HEK293T (cell line): ENCODE results near the gene PXK.

ENCODE experiments used
- BHLHE40 ChIP-seq: fragments of 450-650 bp; IDR thresholded peaks from 2 replicates; pipeline ENCODE4 v1.6.1; 2016; ENCODE audit warnings: mild to moderate bottlenecking, moderate library complexity, borderline replicate concordance
- ELF4 ChIP-seq: fragments of 450-650 bp; IDR thresholded peaks from 2 replicates; pipeline ENCODE4 v1.6.1; 2017; ENCODE audit warnings: antibody characterized with exemption
- FOXA1 ChIP-seq: fragments of 450-650 bp; IDR thresholded peaks from 2 replicates; pipeline ENCODE4 v1.6.1; 2016; ENCODE audit warnings: mild to moderate bottlenecking
- FOXK2 ChIP-seq: fragments of 450-650 bp; IDR thresholded peaks from 2 replicates; pipeline ENCODE4 v1.6.1; 2016; ENCODE audit warnings: mild to moderate bottlenecking
- FOXM1 ChIP-seq: fragments of 450-650 bp; IDR thresholded peaks from 2 replicates; pipeline ENCODE4 v1.6.1; 2017; ENCODE audit warnings: mild to moderate bottlenecking, borderline replicate concordance
- LEF1 ChIP-seq: fragments of 450-650 bp; IDR thresholded peaks from 2 replicates; pipeline ENCODE4 v1.6.1; 2017; ENCODE audit warnings: mild to moderate bottlenecking, borderline replicate concordance
- NFRKB ChIP-seq: fragments of 450-650 bp; IDR thresholded peaks from 2 replicates; pipeline ENCODE4 v1.6.1; 2016; ENCODE audit warnings: mild to moderate bottlenecking, moderate library complexity
- PKNOX1 ChIP-seq: fragments of 450-650 bp; IDR thresholded peaks from 2 replicates; pipeline ENCODE4 v1.6.1; 2016
- SP1 ChIP-seq: fragments of 450-650 bp; IDR thresholded peaks from 2 replicates; pipeline ENCODE4 v1.6.1; 2017
- SUZ12 ChIP-seq: fragments of 450-650 bp; IDR thresholded peaks from 2 replicates; pipeline ENCODE4 v1.6.1; 2016; ENCODE audit warnings: mild to moderate bottlenecking
- TARDBP ChIP-seq: fragments of 450-650 bp; IDR thresholded peaks from 2 replicates; pipeline ENCODE4 v1.6.1; 2016
- ZNF384 ChIP-seq: fragments of 450-650 bp; IDR thresholded peaks from 2 replicates; pipeline ENCODE4 v1.6.1; 2016

- TF ChIP-seq ZNF384 (no peak), SP1 (no peak), BHLHE40 (no peak), NFRKB (no peak), PKNOX1 (no peak), LEF1 (no peak), FOXM1 (no peak), SUZ12 (no peak), TARDBP (no peak), FOXA1 (no peak), ELF4 (no peak), FOXK2 (no peak)
Observed at GRCh38 chr3:58356054-58356453, 23.4 kb downstream of the PXK start.
